GM18951 (cell line): Measurements from ENCODE around the gene PCF11.

Experiments
- POLR2A ChIP-seq: IDR thresholded peaks from 4 replicates; pipeline ENCODE4 v1.6.1; 2011; ENCODE audit warnings: mild to moderate bottlenecking; ENCODE audit not compliant: insufficient read length, insufficient read depth; ENCODE audit errors: extremely low read depth
- in situ Hi-C: fragments of 300-500 bp; cut with MboI; formaldehyde crosslinking; loops from one replicate; pipeline ENCODE4 v1.12.0; 2022; ENCODE audit warnings: low sequenced_read_pairs, mixed read lengths, inconsistent platforms; ENCODE audit not compliant: unreplicated experiment

PCF11 gene

DNA sequence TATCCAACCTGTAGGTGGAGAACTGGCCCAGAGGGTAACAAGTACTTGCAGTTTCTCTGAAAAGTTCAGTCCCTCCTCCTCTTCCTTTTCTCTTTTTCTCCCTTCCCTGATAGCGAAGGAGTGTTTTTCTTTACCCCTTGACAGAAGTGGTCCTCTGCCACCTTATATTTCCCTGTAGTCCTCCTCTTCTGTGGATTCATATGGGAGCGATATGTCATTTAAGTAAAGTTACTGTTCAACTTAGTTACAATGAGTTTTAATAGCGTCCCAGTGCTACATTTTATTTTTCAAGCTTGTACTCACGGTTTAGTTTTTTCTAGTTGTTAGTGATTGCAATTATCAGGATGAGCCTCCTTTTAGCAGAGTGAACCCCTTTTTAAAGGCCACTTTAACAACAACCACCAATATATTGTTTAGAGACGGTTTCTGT, 1.4 kb downstream of the PCF11 start:
- in situ Hi-C loops: no loop called here
- no peak for TF ChIP-seq POLR2A

DNA sequence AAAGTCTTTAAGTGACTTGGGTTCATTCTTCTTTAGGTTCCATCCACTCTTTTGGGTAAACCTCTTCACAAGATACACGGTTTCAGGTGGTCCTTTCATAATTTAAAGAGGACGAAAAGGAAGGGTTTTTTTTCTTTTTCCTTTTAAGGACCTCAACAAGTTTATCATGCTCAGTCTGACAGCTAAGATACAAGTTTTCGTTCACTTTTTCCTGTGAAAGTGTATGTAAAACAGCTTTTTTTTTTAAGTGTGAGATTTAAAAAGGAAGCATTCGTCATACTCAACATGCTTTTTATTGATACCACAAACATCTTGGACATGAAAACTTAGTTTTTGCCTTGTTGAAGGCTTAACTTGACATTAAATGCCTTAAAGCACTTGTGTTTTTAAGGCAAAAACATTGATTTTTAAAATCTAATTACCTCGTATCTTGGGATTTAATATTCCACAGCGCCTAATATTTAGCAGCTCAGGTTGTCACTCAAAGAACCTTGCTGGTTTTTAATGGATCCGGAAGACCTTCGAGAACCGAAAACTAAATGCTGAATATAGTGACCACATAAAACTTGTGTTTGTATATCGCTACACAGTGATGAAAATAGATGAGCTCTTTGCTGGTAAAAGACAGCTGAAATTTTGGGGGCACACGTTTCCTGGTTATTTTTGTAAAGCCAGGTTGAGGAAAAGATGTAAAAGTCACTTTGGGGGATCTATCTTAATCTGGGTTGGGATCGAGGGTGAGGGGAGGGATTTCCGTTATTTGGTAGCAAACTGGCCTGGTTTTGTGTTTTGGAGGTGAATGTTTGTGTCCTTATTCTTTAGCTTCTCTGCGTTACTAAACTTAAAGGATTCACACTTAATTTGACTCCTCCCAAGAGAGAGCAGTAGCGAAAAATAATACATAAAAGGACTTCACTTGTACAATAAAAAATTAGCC, 2.3 kb downstream of the PCF11 start:
- in situ Hi-C loops: no loop called here
- TF ChIP-seq POLR2A: no peak

DNA sequence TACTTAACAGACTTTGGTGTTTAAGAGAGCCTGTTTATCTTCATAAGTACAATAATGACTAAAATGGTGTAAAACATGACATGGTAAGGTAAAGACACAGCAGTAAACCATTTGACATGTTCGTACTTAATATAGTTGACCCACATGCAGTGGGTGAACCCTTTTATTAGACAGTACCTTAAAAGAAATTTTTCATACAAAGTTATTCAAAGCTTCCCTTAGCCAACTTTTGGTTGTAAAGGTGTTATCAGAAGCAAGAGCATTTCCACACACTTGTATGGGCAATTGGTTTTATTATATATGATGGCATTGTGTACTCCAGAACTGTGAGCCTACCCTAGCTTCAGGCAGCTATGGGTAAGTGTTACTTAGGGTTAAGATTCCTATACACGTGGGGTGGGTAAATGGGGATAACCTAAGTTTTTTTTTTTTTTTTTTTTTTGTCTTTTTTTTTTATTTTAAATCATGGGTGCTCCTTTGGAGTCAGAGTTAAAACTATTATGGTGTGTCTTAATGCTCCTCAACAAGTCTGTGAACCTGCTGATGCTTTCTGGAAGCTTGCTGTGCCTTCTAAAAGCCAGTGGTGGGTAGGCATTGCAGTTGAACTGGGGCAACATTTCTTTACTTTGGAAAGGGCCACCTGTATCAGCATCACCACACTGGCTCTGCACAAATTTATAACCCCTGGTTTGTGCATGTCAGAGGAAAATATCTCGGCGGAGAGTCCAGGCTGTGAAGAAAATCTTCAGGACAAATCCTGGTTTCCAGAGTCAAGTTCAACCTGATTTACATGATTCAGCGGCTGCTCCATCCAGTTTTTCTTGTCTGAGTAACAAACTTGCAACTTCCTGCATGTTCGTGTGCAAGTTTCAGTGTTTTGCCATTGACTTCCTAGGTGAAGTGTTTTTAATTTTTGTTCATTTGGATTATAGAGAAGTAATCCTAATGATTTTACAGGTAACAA, 3.3 kb downstream of the PCF11 start:
- in situ Hi-C loops: no loop called here
- no peak for TF ChIP-seq POLR2A

DNA sequence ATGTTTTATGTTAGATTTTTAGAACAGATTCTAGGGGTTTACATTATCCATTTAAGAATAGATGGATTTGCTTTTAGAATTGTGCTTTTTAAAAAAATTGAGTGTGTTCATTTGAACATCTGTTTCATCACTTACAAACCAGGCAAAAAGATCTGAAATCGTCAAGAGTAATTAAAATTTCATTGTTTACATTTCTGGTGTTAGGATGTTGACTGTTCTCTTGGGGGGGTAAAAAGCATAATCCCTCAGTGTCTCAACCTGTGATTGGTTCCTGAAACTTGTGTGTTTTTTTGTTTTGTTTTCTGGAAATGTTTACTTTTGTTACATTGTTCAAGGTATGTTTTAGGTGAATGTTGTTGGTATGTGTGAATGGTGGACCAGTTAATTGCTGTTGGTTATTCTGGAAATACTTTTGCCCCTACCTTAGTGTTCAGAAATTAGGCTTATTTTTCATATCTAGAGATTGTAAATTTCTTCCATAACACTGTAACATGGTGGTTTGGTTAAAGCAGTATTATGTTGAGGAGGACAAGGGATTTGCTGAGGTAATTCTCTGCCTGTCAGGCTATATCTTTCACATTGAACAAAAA, 4.8 kb downstream of the PCF11 start:
- no peak for TF ChIP-seq POLR2A
- in situ Hi-C loops: no loop called here

DNA sequence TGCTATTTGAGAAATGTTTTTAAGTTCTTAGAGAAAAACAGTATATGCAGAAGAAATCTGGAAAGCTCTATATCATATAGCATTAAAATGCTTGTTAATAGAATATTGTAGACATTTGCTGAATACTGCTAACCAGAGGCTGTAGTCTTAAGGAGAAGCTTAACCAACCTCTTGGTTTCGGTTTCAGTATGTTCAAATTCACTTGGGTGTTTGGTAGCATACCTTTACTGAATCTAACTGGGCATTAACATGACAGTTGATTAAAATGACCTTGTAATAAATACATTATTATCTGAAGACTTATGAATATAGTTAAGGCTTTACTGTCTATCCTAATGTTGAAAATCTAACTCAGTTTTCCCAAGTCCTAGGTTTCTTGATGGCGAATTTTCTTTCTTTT, 5.4 kb downstream of the PCF11 start:
- no peak for TF ChIP-seq POLR2A
- in situ Hi-C loops: no loop called here

DNA sequence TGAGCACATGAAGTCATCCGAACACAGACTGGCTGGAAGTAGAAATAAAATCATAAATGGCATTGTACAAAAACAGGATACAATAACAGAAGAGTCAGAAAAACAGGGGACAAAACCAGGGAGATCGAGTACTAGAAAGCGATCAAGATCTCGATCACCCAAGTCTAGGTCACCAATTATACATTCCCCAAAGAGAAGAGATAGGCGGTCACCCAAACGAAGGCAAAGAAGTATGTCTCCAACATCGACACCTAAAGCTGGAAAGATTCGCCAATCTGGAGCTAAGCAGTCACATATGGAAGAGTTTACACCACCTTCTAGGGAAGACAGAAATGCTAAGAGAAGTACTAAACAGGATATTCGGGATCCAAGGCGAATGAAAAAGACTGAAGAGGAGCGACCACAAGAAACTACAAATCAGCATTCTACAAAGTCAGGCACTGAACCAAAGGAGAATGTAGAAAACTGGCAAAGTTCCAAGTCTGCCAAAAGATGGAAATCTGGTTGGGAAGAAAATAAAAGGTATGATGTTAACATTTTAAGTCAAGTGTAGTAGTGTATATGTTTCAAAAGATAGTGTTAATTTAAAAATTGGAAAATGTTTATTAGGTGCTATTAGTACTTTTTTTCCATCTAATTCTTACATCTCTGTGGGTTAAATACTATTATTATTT, 9.4 kb downstream of the PCF11 start:
- in situ Hi-C loops: no loop called here
- no peak for TF ChIP-seq POLR2A

DNA sequence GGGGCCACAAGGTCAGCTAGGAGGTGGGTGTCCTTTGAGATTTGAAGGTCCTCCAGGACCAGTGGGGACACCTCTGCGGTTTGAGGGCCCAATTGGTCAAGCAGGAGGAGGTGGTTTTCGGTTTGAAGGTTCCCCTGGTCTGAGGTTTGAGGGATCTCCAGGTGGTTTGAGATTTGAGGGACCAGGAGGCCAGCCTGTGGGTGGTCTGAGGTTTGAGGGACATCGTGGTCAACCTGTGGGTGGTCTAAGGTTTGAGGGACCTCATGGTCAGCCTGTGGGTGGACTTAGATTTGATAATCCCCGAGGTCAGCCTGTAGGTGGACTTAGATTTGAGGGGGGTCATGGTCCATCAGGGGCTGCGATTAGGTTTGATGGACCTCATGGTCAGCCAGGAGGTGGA, 11.8 kb downstream of the PCF11 start:
- in situ Hi-C loops: no loop called here
- TF ChIP-seq POLR2A: peak; percentile 15

DNA sequence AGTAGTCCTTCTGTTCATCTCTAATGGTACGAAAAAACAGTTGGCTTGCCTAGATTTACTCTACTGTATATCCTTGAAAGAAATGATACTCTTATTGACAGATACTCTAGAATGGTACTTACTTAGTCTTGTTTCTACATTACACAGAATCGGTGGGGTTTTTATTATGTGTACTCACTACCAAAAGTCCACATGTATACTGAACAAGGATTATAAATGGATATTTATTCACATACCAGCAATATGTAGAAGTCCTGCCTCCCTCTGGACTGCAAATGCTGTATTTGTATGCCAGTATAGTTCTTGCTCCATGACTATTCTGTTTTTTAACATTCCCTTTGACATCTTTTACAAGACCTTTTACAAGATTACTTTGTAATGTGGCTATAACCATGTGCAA, 13.9 kb downstream of the PCF11 start:
- in situ Hi-C loops: no loop called here
- TF ChIP-seq POLR2A: no peak

DNA sequence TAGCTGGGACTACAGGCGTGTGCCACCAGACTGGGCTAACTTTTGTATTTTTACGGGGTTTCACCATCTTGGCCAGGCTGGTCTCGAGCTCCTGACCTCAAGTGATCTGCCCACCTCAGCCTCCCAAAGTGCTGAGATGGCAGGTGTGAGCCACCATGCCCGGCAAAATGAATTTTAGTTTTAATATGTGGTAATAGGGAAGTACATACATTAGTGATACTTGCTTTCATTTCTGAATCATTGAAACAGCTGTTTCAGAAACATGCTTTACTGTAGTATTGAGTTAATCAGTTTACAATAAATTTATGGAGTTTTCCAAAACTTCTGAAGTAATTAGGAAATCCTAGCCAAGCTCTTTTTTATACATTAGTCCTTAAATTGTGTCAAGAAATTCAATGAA, 15.6 kb downstream of the PCF11 start:
- in situ Hi-C loops: no loop called here
- no peak for TF ChIP-seq POLR2A

DNA sequence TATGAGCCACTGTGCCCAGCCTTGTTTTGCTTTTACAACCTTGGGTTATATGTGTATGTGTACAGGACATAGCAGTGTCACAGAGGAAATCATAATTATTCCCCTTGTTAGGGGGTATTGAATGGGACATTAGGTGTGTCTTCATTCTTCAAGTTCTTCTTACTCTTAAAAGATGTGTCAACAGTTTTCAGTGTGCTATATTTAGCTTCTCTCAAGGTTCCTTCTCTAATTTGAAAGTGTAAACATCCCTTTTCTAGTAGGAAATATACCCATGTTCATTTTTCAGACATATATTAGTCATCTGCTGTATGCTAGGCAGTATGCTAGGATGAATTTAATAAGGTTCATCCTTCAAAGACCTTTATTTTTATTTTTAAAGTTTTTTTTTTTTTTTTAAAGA, 17.1 kb downstream of the PCF11 start:
- no peak for TF ChIP-seq POLR2A
- in situ Hi-C loops: no loop called here

DNA sequence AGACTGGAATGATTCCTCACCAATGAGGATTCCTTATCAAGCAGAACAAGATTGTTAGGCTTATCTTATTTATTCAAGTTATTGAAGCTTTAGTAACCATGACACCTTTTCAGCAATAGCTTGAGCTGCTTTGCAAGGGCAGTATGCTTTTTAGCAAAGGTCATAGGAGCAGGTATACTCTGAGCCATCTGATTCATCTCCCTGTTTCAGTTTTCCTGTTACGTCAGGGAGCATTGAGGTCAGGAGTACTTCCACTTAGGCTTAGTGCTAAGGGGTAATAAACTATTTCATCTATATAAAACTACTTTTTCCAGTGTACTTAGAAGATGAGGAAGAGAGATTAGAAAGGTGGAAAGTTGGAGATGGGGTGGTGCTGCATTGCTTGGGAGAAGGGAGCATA, 18.9 kb downstream of the PCF11 start:
- in situ Hi-C loops: no loop called here

DNA sequence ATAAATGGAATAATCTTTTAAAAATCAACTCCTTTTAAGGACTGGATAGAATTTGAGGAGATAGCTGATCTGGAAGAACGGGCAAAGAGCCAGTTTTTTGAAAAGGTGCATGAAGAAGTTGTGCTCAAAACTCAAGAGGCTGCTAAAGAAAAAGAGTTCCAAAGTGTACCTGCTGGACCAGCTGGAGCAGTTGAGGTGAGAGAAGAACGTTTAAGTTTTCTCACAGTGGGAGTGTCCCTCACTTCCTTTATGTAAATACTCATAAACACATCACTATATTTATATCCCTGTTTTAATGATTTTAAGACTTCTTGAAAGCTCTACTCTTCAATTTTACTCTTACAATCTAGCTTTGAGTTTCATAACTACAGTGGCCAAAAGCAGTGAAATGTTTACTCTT, 24.9 kb downstream of the PCF11 start:
- in situ Hi-C loops: loop anchor here (10.0 kb wide), 1 partner anchor 277 kb away; the partner anchor contains the start of genes DDIAS and PRCP
- TF ChIP-seq POLR2A: no peak

More for the DNA sequence above, 18.9 kb downstream of the PCF11 start:
- TF ChIP-seq POLR2A: no peak
